Caki2 (cell line): ENCODE measurements around the gene RNF144A. TPM values are rescaled to one million over a fixed set of nuclear protein-coding genes. Genes with fewer than 3 reads are reported as not detected.

Source experiments
- DNase-seq: peaks from one replicate; pipeline ENCODE4 v3.0.0-alpha.2; 2015; ENCODE audit warnings: low read depth
- in situ Hi-C: cut with HindIII; loops from 2 replicates; pipeline ENCODE4 v1.10.0; 2016; ENCODE audit warnings: low sequenced_read_pairs, low pct_unique_long_range_greater_than_20kb, mixed read lengths
- total RNA-seq: library from RNA; depleted of rRNA; stranded (reverse); fragments of >200 nt; shearing (Covaris generic); gene quantifications from 2 replicates; pipeline ENCODE4 v1.2.3, GENCODE V29; 2014; ENCODE audit warnings: low replicate concordance

RNF144A gene
- total RNA-seq, 1 experiment from 2014 or later, result 5.0 TPM

- no peak for DNase-seq
- in situ Hi-C loops, result no loop called here
These were observed 105.5 kb downstream of the RNF144A start for GRCh38 chr2:7022492-7023385.

GRCh38 chr2:7023542-7023941, 106.3 kb downstream of the RNF144A start:
- in situ Hi-C loops, result no loop called here
- peak; percentile 21 for DNase-seq

- DNase-seq, result no peak
- in situ Hi-C loops, result no loop called here
These were observed 107.0 kb downstream of the RNF144A start for GRCh38 chr2:7024261-7024660.

GRCh38 chr2:7025082-7025481, 107.9 kb downstream of the RNF144A start:
- DNase-seq, result no peak
- in situ Hi-C loops, result no loop called here

- in situ Hi-C loops, result no loop called here
- no peak for DNase-seq
These were observed 109.5 kb downstream of the RNF144A start for GRCh38 chr2:7026742-7027141.

- DNase-seq, result no peak
- in situ Hi-C loops, result no loop called here
These were observed 110.2 kb downstream of the RNF144A start for GRCh38 chr2:7027411-7027810.

GRCh38 chr2:7027956-7028655, 110.9 kb downstream of the RNF144A start:
- in situ Hi-C loops, result no loop called here
- no peak for DNase-seq

GRCh38 chr2:7028846-7029245, 111.6 kb downstream of the RNF144A start:
- DNase-seq, result no peak
- in situ Hi-C loops, result no loop called here

- in situ Hi-C loops, result no loop called here
- no peak for DNase-seq
These were observed 112.3 kb downstream of the RNF144A start for GRCh38 chr2:7029291-7030059.

- in situ Hi-C loops, result no loop called here
- DNase-seq, result no peak
These were observed 113.6 kb downstream of the RNF144A start for GRCh38 chr2:7030810-7031209.

- peak; percentile 37 for DNase-seq
- in situ Hi-C loops, result no loop called here
These were observed 114.5 kb downstream of the RNF144A start for GRCh38 chr2:7031547-7032245.

- in situ Hi-C loops, result no loop called here
- no peak for DNase-seq
These were observed 115.2 kb downstream of the RNF144A start for GRCh38 chr2:7032371-7032770.

- no peak for DNase-seq
- in situ Hi-C loops, result no loop called here
These were observed 116.1 kb downstream of the RNF144A start for GRCh38 chr2:7033136-7033960.

- DNase-seq, result no peak
- in situ Hi-C loops, result no loop called here
These were observed 117.1 kb downstream of the RNF144A start for GRCh38 chr2:7034303-7034702.

GRCh38 chr2:7035884-7036283, 118.7 kb downstream of the RNF144A start:
- in situ Hi-C loops, result no loop called here
- DNase-seq, result no peak

- peak; percentile 15 for DNase-seq
- in situ Hi-C loops, result no loop called here
These were observed 120.4 kb downstream of the RNF144A start for GRCh38 chr2:7037340-7038333.
